KBM-7 (cell line): ENCODE data around the gene SP110.
A peak's percentile ranks its signal among the peaks of the same experiment; 100 is the strongest.
"Not testable (repeated sequence)": the region's sequence is repeated elsewhere in the genome, so short reads cannot be mapped to it uniquely, and the experiment has no call there.

Experiments used
- DNase-seq: peaks from one replicate; pipeline ENCODE4 v3.0.0-alpha.2; 2015
- in situ Hi-C: fragments of 300-500 bp; cut with MboI; formaldehyde crosslinking; loops from 2 replicates; pipeline ENCODE4 v1.14.3; 2020; ENCODE audit warnings: low sequenced_read_pairs, low pct_unique_long_range_greater_than_20kb, mixed read lengths

SP110 gene

DNA sequence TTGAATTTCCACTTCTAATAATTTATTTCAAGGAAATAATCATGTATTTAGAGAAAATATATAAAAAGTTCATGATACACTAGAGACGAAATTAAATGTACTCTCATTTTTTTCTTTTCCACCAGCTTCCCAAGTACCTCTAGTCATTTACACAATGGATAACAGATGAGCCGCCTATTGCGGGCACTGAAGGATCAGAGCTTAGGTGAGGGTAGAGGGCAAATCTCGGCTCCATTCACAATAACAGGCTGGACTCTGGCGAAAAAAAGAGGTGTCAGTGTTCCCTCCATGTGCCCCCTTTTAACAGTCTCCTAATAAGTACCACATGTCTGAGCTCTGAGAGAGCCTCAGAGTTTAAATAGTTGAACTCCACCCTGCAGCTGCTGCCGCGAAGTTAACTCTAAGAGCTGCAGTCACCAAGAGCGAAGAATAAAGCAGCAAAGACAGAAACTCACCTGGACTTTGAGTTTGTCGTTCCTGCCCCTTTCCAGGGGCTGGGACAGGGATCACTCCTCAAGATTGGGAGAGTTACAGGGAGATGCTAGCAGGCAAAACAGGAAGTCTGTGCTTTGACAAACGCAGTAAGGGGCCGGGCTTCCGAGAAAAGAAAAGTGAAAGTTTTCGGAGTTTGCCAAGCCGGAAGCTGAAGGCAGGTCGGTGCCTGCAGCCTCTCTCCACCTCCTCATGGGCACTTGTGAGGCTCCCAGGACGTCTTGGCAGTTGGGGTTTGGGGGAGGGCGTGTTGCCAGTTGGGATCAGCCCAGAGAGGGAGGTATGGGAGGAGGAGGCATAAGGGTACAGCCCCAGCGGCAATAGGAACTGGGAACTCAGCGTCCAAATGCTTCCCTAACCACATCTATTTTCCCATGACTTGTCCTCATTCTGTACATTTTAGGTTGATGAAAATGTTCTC, at the start of gene SP110:
Gene SP110 (minus strand): TSS at position 566 of the 913 bp plus-strand sequence. CDS start 3,057 bp downstream, outside the sequence.
- peak; percentile 94 for DNase-seq
- in situ Hi-C loops: no loop called here

DNA sequence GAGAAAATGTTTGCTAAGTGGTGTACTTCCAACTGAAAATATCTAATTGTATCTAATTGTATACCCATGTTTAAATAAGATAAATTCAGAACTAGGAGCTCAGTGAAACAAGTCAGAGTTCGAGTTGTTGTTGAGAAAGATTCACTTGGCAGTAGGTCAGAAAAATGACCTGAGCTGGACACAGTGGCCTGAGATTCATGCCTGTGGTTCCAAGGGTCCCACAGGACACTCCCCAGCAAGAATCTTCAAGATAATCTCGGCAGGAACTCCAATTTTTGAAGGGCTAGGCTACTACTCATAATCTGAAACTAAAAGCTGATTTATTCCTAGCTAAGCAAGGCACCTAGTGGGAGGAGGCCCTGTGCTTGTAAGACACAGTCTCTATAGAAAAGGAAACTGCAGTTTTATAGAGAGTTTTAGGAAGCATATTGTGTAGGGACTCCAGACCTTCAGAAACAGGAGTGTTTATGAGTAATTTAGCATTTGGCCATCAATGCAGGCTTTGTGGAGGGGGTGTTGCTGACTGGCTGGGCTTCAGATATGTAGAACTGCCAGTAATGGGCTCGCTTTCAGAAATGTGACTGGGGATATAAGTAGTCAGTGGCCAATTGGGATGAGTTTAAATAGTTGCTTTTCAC, 48.9 kb upstream of the SP110 start:
- in situ Hi-C loops: no loop called here

DNA sequence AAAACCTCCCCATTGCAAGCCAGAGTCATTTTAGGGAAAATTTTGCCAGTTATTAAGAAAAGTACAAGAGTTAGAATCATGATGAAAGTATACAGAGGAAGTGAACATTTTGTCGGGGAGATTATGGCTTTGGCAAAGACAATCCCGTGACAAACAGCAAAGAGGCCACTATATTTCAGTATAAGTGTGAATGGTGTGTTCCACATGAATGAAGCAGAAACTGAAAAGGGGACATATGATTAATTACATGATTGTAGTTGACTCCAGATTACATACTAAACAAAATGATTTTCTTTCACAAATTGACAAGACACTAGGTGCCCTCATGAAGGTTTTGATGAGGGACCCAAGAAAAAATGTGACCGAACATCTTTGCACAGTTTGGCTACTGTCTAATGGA, 47.8 kb upstream of the SP110 start:
- in situ Hi-C loops: no loop called here
- no peak for DNase-seq

More for the DNA sequence above, 48.9 kb upstream of the SP110 start:
- no peak for DNase-seq

DNA sequence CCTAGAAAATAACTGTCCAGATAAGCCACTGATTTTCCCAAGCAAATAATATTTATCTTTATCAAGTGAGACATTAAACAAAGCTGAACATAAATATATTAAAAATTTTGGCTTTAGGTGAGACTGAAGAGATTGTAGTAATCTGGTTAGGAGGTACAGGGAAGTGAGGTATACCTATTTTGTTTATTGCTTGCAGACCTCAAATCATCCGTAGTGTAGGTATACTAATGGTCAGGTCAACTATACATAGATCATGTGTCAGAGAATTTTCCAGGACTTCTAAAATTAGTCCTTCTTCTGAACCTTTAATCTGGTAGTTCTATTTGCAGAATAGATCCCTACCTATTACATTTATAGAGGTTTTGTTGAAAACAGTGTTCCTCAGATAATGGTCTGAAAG, 47.3 kb upstream of the SP110 start:
- DNase-seq: no peak
- in situ Hi-C loops: no loop called here

DNA sequence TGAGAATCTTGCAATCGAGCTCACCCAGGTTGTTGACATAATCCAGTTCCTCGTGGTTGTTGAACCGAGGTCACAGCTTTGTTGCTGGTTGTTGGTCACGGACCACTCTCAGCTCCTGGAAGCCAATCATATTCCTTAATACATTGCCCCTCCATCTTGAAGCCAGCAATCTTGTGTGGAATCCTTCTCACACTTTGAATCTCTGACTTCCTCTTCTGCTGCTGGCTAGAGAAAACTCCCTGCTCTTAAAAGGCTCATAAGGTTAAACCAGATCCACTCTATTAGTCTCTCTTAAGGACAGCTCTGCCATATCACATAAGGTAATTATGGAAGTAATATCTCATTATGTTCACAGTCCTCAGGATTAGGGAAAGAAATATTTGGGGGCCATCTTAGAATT, 46.9 kb upstream of the SP110 start:
- in situ Hi-C loops: no loop called here
- no peak for DNase-seq

DNA sequence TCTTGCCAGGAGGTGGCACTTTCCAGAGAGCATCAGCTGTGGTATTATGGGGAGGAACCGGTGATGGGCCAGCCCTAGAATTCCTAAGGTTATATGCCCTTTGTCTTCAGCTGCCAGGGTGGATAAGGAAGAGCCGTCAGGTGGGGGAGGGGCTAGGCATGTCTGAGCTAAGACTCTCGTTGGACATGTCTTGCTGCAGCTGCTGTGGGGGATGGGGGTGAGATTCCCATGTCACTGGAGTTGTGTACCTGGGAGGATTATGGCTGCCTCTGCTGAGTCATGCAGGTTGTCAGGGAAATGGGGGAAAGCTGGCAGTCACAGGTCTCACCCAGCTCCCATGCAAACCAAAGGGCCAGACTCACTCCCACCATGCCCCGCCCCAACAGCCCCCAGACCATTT, 45.2 kb upstream of the SP110 start:
- DNase-seq, in situ Hi-C loops: not testable (repeated sequence)

DNA sequence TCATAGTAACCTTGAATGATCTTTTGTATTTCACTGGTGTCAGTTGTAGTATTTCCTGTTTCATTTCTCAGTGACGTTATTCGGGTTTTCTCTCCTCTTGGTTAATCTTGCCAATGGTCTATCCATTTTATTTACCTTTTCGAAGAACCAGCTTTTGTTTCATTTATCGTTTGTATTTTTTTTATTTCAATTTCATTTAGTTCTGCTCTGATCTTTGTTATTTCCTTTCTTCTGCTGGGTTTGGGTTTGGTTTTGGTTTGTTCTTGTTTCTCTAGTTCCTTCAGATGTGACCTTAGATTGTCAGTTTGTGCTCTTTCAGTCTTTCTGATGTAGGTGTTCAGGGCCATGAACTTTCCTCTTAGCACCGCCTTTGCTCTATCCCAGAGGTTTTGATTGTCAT, 42.5 kb upstream of the SP110 start:
- DNase-seq: no peak
- in situ Hi-C loops: no loop called here

DNA sequence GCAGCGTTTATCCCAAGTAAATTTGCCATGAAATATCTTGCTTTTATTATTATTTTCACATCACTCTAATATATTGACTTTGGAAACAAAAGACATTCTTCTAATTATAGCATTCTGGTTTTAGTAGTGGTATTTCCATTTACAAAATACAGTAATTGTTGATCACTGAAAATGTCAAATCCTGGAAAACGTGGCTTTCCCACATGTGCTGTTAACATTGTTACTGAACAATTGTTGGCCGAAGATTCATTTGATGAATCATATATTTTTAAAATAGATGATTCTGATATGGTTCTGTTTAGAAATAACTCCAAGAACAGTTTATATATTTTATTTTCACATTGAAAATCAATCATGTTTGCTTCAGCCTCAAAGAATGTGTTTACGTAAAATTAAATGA, 38.7 kb upstream of the SP110 start:
- DNase-seq: no peak
- in situ Hi-C loops: no loop called here

DNA sequence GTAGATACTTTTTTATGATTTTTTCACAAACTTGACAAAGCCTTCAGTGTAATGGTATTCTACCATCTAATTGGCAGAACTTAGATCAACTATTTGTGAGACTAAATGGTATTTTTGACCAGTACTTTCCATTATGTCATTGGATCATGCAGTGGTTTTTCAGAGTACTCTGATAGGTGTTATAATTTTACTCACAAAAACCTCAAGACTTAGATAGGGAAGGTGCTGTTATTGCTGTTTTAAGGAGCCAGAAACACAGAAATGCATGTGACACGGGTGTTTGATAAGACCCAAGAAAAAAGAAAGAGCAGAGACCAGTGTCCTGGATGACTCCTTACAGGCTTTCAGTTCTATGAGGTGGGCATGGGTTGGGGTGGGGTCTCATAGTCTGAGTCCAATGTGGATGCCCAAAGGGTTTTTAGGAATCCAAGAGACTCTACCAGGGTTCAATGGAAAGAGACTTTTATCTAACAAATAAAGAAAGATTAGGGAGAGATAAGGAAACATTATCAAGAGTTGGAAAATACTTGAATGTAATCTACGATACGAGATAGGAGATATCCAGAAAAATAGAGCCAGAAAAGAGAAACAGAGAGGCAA, 37.0 kb upstream of the SP110 start:
- no peak for DNase-seq
- in situ Hi-C loops: no loop called here

DNA sequence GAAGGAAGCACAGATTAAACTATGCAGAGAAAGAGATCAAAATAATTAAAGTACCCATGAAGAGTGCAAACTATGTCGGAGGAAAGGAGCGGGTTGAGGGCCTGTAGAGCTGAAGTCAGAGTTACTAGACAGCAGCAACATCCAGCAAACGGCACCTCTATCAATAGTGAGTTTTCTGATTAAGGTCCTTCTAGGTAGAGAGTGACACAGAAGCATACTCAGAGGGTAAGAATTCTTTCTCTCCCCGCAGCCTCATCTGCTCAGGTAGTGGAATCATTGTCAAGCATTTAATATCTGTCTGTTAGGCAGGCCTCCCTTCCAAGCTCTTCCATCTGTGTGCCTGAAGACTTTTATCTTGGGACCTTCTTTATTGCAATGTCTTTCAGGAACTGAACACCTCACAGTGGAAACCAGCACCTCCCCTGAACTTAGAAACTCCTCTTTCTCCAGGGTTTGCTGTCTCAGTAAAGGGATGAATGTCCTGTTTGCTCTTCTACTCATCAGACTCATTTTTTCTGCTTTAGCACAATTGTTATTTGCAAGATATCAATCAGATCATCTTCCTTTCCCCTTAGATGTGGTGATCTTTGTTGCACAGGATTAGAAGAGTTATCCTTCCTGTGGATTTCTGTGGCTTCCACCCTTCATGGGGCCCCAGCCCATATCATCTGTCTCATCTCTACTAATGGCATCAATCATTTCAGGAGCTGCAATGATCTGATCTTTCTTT, 34.5 kb upstream of the SP110 start:
- no peak for DNase-seq
- in situ Hi-C loops: no loop called here

DNA sequence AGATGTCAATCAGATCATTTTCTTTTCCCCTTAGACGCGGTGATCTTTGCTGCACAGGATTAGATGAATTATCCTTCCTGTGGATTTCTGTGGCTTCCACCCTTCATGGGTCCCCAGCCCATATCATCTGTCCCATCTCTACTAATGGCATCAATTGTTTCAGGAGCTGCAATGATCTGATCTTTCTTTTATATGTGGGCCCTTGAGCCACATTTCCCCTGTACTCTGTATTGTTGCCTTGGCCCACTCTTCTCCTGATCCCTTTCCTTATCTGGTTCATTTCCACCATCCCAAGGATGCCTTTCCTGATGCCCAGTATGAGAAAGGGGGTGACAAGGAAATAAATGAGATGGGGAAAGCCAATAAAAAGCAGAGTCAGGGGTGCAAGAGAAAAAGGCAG, 30.4 kb upstream of the SP110 start:
- DNase-seq: no peak
- in situ Hi-C loops: no loop called here

DNA sequence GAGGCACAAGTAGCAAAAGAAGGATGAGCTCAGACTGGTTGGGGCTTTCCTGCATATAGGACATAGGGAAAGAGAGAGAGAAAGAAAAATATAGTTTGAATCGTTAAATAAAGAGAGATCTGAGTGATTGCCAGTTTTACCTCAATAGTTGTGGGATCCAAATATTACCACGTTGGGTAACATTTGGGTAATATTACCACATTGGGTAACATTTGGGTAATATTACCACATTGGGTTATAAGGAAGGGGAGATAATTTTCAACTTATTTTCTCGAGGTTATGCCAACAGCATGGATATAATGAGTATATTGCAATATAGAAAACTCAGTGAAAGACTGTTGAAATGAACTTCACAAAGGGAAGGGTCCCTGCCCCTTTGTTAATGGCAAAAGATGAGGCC, 26.4 kb upstream of the SP110 start:
- in situ Hi-C loops: no loop called here
- DNase-seq: no peak

DNA sequence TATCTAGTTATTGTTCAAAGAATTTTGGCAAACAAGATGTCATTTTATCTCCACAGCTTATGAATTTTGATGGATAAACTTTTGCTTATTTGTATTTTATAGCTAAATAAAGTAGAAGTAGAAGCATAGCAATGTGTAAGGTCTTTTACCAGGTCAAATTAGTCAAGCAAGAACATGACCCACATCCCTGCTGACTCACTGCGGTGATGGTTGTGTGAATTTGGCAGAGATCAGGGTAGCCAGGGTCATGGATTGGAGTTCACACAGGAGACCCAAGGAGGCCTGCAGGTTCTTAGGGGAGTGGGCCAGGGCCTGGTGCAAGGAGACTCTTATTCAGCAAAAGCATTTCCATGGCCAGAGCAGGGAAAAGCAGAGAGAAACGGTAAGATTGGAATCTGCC, 24.4 kb upstream of the SP110 start:
- no peak for DNase-seq
- in situ Hi-C loops: no loop called here

DNA sequence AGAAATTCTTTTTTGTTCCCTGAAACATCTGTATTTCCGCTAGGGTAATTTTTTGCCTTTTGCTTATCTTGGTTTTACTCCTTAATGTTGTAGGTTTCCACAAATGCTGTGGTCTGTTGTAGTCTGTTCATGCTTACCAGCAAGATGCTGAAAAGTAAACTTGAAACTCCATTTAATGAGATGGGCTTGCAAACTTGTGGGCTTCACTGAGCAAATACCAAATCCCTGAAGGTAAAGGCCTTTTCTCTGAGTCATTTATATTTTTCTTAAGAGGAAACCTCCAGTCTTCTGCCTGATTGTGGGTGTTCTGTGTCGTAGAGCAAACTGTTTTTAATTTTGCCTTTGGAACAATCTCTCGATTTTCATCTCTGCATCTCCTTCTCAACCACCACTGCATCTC, 15.1 kb upstream of the SP110 start:
- in situ Hi-C loops: no loop called here
- DNase-seq: no peak

DNA sequence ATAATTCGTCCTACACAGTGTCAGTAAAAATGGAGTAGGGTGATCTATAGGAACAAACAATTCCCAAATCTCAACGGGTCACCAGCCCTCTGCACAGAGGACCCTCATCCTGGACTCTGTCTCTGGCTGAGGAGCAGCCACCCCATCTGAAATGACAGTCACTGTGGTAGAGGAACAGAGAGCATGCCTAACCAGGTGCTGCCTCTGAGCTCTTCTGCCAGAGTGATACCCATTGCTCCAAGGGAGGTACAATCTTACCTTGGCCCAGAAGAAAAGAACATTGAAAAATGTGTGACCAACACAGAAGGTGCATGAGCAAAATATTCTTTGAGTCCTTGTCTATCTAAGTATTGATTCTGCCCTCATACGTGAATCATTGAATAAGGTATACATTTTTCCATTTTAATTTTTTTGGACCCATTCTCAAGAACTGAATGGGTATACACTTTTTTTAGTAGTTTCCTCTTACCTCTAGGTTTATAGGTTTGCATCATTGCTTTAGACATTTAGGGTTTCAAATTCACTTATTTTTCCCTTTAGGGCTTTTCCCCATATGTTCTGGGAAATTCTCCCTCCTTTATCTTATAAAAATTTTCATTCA, 14.4 kb upstream of the SP110 start:
- no peak for DNase-seq
- in situ Hi-C loops: no loop called here

DNA sequence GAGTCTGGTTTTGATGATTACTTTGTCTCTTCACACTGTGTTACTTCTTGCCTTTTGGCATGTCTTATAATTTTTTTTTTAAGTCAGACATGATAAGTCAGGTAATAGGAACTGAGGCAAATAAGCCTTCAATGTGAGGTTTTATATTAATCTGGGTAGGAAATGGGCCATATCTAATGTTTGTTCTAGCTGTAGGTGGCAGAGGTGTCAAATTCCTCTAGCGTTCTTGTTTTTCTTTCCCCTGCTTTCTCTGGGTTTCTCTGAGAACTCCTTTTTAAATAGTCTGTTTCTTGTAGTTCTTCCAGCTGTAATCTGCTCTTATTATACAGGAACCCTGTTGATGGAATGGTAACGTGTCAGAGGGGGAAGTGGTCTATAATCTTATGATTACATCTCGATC, 11.5 kb upstream of the SP110 start:
- DNase-seq: no peak
- in situ Hi-C loops: no loop called here

DNA sequence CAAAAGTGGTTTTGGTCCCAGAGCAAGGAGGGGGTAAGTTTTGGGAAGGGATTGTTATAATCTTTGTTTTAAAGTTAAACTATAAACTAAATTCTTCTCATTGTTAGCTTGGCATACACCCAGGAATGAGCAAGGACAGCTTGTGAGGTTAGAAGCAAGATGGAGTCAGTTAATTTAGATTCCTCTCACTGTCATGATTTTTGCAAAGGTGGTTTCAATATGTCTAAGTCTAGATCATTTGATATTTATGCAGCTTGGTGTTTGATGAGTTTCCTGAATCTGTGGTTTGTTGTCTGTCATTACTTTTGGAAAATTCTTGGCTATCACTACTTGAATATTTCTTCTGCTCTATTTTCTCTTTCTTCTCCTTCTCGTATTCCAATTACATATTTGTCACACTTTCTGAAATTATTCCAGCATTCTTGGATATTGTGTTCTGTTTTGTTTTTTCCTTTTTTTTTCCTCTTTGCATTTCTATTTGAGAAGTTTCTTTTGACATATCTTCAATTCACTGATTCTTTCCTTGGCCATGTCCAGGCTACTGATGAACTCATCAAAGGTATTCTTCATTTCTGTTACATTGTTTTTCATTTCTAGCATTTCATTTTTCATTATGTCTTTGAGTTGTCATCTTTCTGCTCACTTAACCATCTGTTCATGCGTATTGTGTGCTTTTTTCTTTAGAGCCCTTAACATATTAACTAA, 10.9 kb upstream of the SP110 start:
- in situ Hi-C loops: no loop called here
- no peak for DNase-seq

DNA sequence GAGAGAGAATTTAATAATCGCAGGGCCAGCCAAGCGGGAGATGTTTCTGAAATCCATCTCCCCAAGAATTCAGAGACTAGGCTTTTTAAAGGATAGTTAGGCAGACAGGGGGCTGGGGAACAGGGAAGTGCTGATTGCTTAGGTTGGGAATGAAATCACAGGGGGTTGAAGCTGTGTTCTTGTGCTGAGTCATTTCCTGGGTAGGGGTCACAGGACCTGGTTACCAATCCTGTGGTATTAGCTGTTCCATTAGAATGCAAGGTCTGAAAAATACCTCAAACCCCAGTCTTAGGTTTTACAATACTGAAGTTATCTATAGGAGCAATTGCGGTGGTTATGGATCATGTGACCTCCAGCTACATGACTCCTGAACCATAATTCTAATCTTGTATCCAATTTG, 10.3 kb upstream of the SP110 start:
- no peak for DNase-seq
- in situ Hi-C loops: no loop called here

DNA sequence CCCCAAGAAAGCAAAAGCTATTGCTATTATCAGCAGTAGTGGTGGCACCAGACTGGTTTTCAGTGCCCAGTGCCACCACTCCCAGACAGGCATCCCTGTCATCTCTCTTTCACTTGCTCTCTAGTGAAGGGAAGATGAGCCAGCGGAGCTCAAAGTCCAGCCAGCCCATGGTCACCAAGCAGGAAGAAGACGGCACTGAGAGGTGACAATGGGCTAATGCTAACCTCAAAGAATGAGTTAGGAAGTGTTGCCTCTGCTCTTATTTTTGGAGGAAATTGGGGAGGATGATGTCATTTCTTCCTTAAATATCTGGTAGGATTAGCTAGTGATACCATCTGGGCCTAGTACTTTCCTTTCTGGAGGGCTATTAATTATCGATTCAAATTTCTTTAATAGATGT, 7.4 kb upstream of the SP110 start:
- in situ Hi-C loops: no loop called here
- DNase-seq: no peak
